Right forelimb (tissue), 1 donor: ENCODE measurements around the gene CLSTN2.

Experiments
- DNase-seq: peaks from one replicate; pipeline ENCODE4 v3.0.0-alpha.2; 2018

The CLSTN2 gene

GRCh38 chr3:140007911-140008869, 73.2 kb downstream of the CLSTN2 start:
- DNase-seq, result no peak

GRCh38 chr3:140010391-140010790, 75.4 kb downstream of the CLSTN2 start:
- DNase-seq, result no peak

GRCh38 chr3:140011086-140011485, 76.1 kb downstream of the CLSTN2 start:
- no peak for DNase-seq

GRCh38 chr3:140011611-140012277, 76.8 kb downstream of the CLSTN2 start:
- DNase-seq, result no peak

- DNase-seq, result no peak
Measured at GRCh38 chr3:140013220-140013619, 78.2 kb downstream of the CLSTN2 start.

GRCh38 chr3:140014831-140015495, 80.0 kb downstream of the CLSTN2 start:
- DNase-seq, result no peak

- no peak for DNase-seq
Measured at GRCh38 chr3:140015741-140016140, 80.8 kb downstream of the CLSTN2 start.

GRCh38 chr3:140018556-140018955, 83.6 kb downstream of the CLSTN2 start:
- no peak for DNase-seq

- DNase-seq, result no peak
Measured at GRCh38 chr3:140019946-140020345, 85.0 kb downstream of the CLSTN2 start.

GRCh38 chr3:140020541-140020940, 85.6 kb downstream of the CLSTN2 start:
- DNase-seq, result no peak

- DNase-seq, result no peak
Measured at GRCh38 chr3:140021269-140021668, 86.3 kb downstream of the CLSTN2 start.

- DNase-seq, result no peak
Measured at GRCh38 chr3:140022066-140022770, 87.2 kb downstream of the CLSTN2 start.

GRCh38 chr3:140023616-140024530, 88.9 kb downstream of the CLSTN2 start:
- no peak for DNase-seq

GRCh38 chr3:140031170-140031569, 96.2 kb downstream of the CLSTN2 start:
- DNase-seq, result no peak

GRCh38 chr3:140034058-140034457, 99.1 kb downstream of the CLSTN2 start:
- no peak for DNase-seq

GRCh38 chr3:140035871-140036270, 100.9 kb downstream of the CLSTN2 start:
- no peak for DNase-seq

GRCh38 chr3:140050396-140050795, 115.4 kb downstream of the CLSTN2 start:
- DNase-seq, result no peak

- no peak for DNase-seq
Measured at GRCh38 chr3:140051019-140051957, 116.3 kb downstream of the CLSTN2 start.

- no peak for DNase-seq
Measured at GRCh38 chr3:140052771-140053702, 118.1 kb downstream of the CLSTN2 start.
